HG03460 (cell line): ENCODE data around the gene OTULIN.

Experiments
- ATAC-seq: cut with Tn5 transposase; IDR thresholded peaks from one replicate; pipeline ENCODE4 v1.9.1; 2021; ENCODE audit not compliant: unreplicated experiment

Gene OTULIN

GRCh38 chr5:14696057-14696456 is 31.5 kb downstream of the OTULIN start:
- ATAC-seq, result no peak

GRCh38 chr5:14696851-14697250 is 32.3 kb downstream of the OTULIN start:
- ATAC-seq, result no peak

- no peak for ATAC-seq
Measured at GRCh38 chr5:14698495-14698894, 34.0 kb downstream of the OTULIN start.

- ATAC-seq, result no peak
Measured at GRCh38 chr5:14699159-14699558, 34.6 kb downstream of the OTULIN start.

GRCh38 chr5:14699807-14700400 is 35.4 kb downstream of the OTULIN start:
- ATAC-seq, result no peak

- ATAC-seq, result no peak
Measured at GRCh38 chr5:14700478-14701436, 36.2 kb downstream of the OTULIN start.

- ATAC-seq, result no peak
Measured at GRCh38 chr5:14701556-14701955, 37.0 kb downstream of the OTULIN start.

GRCh38 chr5:14702238-14702839 is 37.8 kb downstream of the OTULIN start:
- ATAC-seq, result no peak

- ATAC-seq, result no peak
Measured at GRCh38 chr5:14705556-14705955, 41.0 kb downstream of the OTULIN start.

GRCh38 chr5:14706615-14707021 is 42.1 kb downstream of the OTULIN start:
- no peak for ATAC-seq

- ATAC-seq, result no peak
Measured at GRCh38 chr5:14707811-14708390, 43.4 kb downstream of the OTULIN start.

- ATAC-seq, result no peak
Measured at GRCh38 chr5:14708551-14708950, 44.0 kb downstream of the OTULIN start.

- ATAC-seq, result no peak
Measured at GRCh38 chr5:14710313-14710994, 45.9 kb downstream of the OTULIN start.

- ATAC-seq, result no peak
Measured at GRCh38 chr5:14712131-14712530, 47.6 kb downstream of the OTULIN start.

- no peak for ATAC-seq
Measured at GRCh38 chr5:14712666-14713065, 48.1 kb downstream of the OTULIN start.

- ATAC-seq, result no peak
Measured at GRCh38 chr5:14713476-14714390, 49.2 kb downstream of the OTULIN start.

- no peak for ATAC-seq
Measured at GRCh38 chr5:14714706-14715105, 50.2 kb downstream of the OTULIN start.

- ATAC-seq, result no peak
Measured at GRCh38 chr5:14715481-14715880, 51.0 kb downstream of the OTULIN start.

- no peak for ATAC-seq
Measured at GRCh38 chr5:14716755-14717752, 52.5 kb downstream of the OTULIN start.
